ENCODE data around the gene IGFBP2. TPM values are rescaled to one million over a fixed set of nuclear protein-coding genes. Genes with fewer than 3 reads are reported as not detected.

IGFBP2 gene
- total RNA-seq, 1 experiment from 2014 or later: 363 TPM

GRCh38 chr2:216591480-216591879 is 41.7 kb upstream of the IGFBP2 start:
- Histone ChIP-seq H3K79me2 (ENCODE audit: insufficient read depth, low read length) (no peaks in the 10 kb centered on the region), H2BK5ac (ENCODE audit: insufficient read length, low read length) (no peak overlapping the region), H2BK15ac (ENCODE audit: low read depth, low read length) (no peak overlapping the region), H4K91ac (ENCODE audit: insufficient read length, low read depth, low read length) (no peak overlapping the region), H3K14ac (ENCODE audit: insufficient read depth, low read length) (no peak overlapping the region), H3K4ac (ENCODE audit: low read depth, low read length) (no peak overlapping the region), H3K79me1 (ENCODE audit: insufficient read depth, low read depth, low read length, poor library complexity, severe bottlenecking) (no peaks in the 10 kb centered on the region), H2AK5ac (ENCODE audit: insufficient read length, low read length) (no peak overlapping the region), H3K18ac (ENCODE audit: insufficient read length, low read depth, low read length) (no peak overlapping the region), H4K8ac (replicated peaks; ENCODE audit: insufficient read length, low read depth, low read length) (no peak overlapping the region), H2BK20ac (ENCODE audit: low read depth, low read length, poor library complexity, severe bottlenecking) (no peak overlapping the region), H3K4me1 (ENCODE audit: insufficient read depth, low read length) (no peaks in the 10 kb centered on the region; the same call in 1 of the 2 replicates), H3K23ac (ENCODE audit: insufficient read length, low read depth, low read length) (no peak overlapping the region), H3K56ac (ENCODE audit: insufficient read length, low read depth, low read length) (no peak overlapping the region), H3K9me3 (ENCODE audit: control insufficient read depth, low read depth, low read length) (no peaks in the 10 kb centered on the region), H4K5ac (ENCODE audit: insufficient read length, low read depth, low read length) (no peak overlapping the region), H3K4me2 (ENCODE audit: insufficient read depth, insufficient read length, low read length) (no peak overlapping the region), H4K20me1 (ENCODE audit: control insufficient read depth, insufficient read depth, insufficient read length) (no peaks in the 10 kb centered on the region), H3T11ph (ENCODE audit: low read length) (no peak overlapping the region), H3K27ac (ENCODE audit: insufficient read length, low read depth, low read length) (no peak overlapping the region), H2AFZ (ENCODE audit: low read length) (no peak overlapping the region), H3K9ac (ENCODE audit: extremely low read depth, insufficient read length, low read length) (no peak overlapping the region), H3K23me2 (ENCODE audit: insufficient read length, low read depth, low read length, poor library complexity, severe bottlenecking) (no peaks in the 10 kb centered on the region), H2BK120ac (ENCODE audit: low read depth, low read length, poor library complexity, severe bottlenecking) (no peak overlapping the region), H2BK12ac (ENCODE audit: insufficient read length, low read depth, low read length) (no peak overlapping the region), H3K27me3 (ENCODE audit: insufficient read depth, low read length) (no peaks in the 10 kb centered on the region)
- WGBS (ENCODE audit: extremely low coverage, insufficient read length, low lambda C conversion rate): no CpG with 5 or more reads among the region's 6 CpGs
- no peaks in the 10 kb centered on the region; the same call in 1 of the 2 replicates for H3K27me3 Mint-ChIP-seq (ENCODE audit: low read depth)
- H3K4me1 Mint-ChIP-seq: peaks cover 31 to 32% of the 10 kb centered on the region in 2 experiments
- H3K4me3 Mint-ChIP-seq: no peak overlapping the region
- TF ChIP-seq CTCF (conservative IDR thresholded peaks at IDR 0.05): no peak
- DNase-seq: no peak
- peaks cover 0 to 1% (median 0%) of the 10 kb centered on the region in 3 experiments; a peak in 1 of 7 replicates for H3K36me3 Mint-ChIP-seq (ENCODE audit: insufficient read depth in 1 of 3, low read depth in 3 of 3)
- no peak overlapping the region for H3K27ac Mint-ChIP-seq
- H3K9me3 Mint-ChIP-seq: no peaks in the 10 kb centered on the region
